ENCODE data around the gene MRPL22. TPM values are rescaled to one million over a fixed set of nuclear protein-coding genes. Genes with fewer than 3 reads are reported as not detected.
"Not testable (repeated sequence)": the region's sequence is repeated elsewhere in the genome, so short reads cannot be mapped to it uniquely, and the experiment has no call there.

Gene MRPL22
- total RNA-seq, 1 donor from 2014 or later: 31.2 TPM

DNA sequence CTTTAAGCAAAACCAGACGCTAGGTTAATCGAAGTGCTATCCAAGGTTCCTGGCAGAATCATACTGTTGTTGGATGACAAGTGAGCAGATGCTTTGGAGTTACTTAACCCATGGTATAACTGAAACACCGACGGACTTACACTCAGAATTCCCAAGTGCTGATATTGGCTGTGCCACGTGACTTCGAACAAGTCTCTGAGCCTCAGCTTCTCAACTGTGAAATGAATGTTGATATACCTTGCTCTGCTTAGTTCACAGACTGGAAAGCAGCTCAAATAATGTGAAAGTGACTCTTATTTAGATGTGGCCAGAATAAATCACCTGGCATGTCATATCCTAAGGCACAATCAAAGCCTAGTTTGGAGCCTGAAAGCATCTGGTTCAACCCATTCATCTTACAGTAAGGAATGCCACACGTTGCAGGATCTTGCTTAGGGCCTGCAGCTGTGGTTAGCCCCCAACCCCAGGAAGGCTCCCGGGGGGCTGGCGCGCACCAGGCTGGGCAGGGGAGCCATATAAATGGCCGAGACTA is 3.6 kb upstream of the MRPL22 start:
- H3K9me3 ChIP-seq: no peaks in the 10 kb centered on the region
- DNase-seq (no peak), ATAC-seq (no peak)
- TF ChIP-seq, protein P1, sequence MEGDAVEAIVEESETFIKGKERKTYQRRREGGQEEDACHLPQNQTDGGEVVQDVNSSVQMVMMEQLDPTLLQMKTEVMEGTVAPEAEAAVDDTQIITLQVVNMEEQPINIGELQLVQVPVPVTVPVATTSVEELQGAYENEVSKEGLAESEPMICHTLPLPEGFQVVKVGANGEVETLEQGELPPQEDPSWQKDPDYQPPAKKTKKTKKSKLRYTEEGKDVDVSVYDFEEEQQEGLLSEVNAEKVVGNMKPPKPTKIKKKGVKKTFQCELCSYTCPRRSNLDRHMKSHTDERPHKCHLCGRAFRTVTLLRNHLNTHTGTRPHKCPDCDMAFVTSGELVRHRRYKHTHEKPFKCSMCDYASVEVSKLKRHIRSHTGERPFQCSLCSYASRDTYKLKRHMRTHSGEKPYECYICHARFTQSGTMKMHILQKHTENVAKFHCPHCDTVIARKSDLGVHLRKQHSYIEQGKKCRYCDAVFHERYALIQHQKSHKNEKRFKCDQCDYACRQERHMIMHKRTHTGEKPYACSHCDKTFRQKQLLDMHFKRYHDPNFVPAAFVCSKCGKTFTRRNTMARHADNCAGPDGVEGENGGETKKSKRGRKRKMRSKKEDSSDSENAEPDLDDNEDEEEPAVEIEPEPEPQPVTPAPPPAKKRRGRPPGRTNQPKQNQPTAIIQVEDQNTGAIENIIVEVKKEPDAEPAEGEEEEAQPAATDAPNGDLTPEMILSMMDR (IDR thresholded peaks at IDR 0.05): no peak
- intact Hi-C loops (cut with DNase I): no loop called here
- peaks cover 13% of the 10 kb centered on the region for H3K36me3 ChIP-seq
- no peaks in the 10 kb centered on the region for H3K27me3 ChIP-seq (ENCODE audit: low read depth)
- peak overlapping the region; percentile 84 for H3K4me3 ChIP-seq
- peaks cover 34% of the 10 kb centered on the region for H3K4me1 ChIP-seq
- peak overlapping the region; percentile 61 for H3K27ac ChIP-seq

DNA sequence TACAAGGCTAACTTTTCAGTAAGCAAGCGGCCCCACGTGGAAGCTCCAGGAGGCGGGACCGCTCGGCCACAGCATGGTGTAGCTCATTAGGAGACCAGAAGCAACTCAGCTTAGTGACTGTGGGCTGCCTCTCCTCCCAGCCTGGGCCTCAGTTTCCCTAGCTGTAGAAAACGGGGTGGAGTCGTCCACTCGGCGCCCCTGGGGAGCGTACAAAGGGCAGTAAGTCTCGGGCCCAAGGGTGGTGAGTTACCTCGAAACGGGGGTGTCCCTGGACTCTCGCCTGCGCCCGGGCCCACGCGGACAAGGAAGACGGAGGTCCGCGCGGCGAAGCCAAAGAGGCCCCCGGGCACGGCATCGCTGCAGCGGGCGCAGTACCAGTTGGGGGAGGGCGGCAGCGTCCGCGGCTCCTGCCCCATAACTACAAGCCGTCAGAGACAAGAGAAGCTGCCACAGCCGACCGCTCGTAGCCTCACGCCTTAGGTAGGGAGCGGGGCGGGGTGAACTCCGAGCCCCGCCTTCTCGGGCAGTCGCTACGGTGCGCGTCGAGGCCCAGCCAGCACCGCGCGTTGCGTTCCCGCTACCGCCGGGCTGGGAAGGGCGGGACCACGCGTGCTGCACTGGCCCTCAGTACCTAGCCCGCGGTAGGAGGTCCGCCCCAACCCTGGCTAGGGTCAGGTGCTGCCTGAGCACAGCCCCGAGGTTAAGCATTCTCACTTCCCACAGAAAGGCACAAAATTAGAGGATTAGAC is 3.0 kb upstream of the MRPL22 start, which contains the start of gene GEMIN5:
GEMIN5 (minus strand) TSS at position 494 of the 749 bp plus-strand sequence; CDS start at position 416, 78 bp downstream.
- Histone ChIP-seq H3K9me3 (no peaks in the 10 kb centered on the region), H3K4me1 (peaks cover 40% of the 10 kb centered on the region), H3K27ac (peak within 1 kb of the TSS; percentile 61), H3K36me3 (peaks cover 8% of the 10 kb centered on the region), H3K27me3 (ENCODE audit: low read depth) (no peaks in the 10 kb centered on the region), H3K4me3 (peak within 1 kb of the TSS; percentile 84)
- DNase-seq (peak; percentile 91), ATAC-seq (peak; percentile 97 to 98)
- intact Hi-C loops (cut with DNase I): no loop called here
- TF ChIP-seq, protein P1 (IDR thresholded peaks at IDR 0.05): no peak

DNA sequence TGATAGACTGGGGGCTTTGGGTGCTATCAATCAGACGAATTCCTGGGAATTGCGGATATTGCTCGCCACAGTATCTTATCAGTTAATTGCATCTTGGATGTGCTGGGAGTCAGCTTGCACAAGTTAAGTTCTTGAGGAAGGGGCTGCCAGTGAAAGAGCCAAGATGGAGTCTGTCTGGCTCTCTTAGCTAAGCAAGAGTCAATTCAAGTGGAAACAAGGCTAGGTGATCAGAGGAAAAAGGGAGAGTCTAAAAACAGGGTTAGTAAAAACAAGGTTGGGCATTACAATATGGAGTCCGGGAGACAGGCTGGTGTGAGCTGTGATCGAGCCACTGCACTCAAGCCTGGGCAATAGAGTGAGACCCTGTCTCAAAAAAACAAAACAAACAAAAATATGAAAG is 1.5 kb upstream of the MRPL22 start:
- H3K36me3 ChIP-seq; H3K27me3 ChIP-seq (ENCODE audit: low read depth); DNase-seq; ATAC-seq; H3K4me3 ChIP-seq; H3K27ac ChIP-seq; intact Hi-C loops (cut with DNase I); H3K9me3 ChIP-seq: not testable (repeated sequence)
- peaks cover 45% of the 10 kb centered on the region for H3K4me1 ChIP-seq

DNA sequence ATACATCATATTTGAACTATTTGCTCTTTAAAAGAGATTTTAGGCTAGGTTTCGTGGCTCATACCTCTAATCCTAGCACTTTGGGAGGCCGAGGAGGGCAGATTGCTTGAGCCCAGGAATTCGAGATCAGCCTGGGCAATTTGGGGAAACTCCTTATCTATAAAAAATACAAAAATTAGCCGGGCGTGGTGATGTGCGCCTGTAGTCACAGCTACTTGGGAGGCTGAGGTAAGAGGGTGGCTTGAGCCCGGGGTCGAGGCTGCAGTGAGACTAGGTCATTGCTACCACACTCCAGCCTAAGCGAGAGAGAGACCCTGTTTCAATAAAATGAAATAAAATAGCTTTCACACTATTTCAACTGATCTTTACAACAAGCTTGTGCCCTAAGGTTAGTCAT is 500 bp upstream of the MRPL22 start:
- H3K27ac ChIP-seq: peak overlapping the region; percentile 84
- intact Hi-C loops (cut with DNase I): no loop called here
- peaks cover 52% of the 10 kb centered on the region for H3K4me1 ChIP-seq
- H3K9me3 ChIP-seq: no peaks in the 10 kb centered on the region
- ATAC-seq (no peak), DNase-seq (no peak)
- TF ChIP-seq, protein P1 (IDR thresholded peaks at IDR 0.05): no peak
- H3K27me3 ChIP-seq (ENCODE audit: low read depth): no peaks in the 10 kb centered on the region
- H3K4me3 ChIP-seq: peak overlapping the region; percentile 91
- peaks cover 5% of the 10 kb centered on the region for H3K36me3 ChIP-seq

DNA sequence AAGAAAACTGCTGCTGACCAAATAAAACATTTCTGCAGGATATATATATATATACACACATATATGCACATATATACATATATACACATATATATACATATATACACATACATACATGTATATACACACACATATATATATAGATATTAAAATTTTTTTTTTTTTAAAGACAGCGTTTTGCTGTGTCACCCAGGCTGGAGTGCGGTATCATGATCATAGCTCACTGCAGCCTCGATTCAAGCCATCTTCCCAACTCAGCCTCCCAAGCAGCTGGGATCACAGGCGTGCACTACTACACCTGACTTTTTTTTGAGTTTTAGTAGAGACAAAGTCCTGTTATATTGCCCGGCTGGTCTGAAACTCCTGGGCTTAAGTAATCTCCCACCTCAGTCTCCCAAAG is 2.7 kb downstream of the MRPL22 start:
- Histone ChIP-seq H3K9me3 (no peaks in the 10 kb centered on the region), H3K4me1 (peaks cover 44% of the 10 kb centered on the region)

More for the DNA sequence above, 2.7 kb downstream of the MRPL22 start:
- no peak for ATAC-seq
- peaks cover 5% of the 10 kb centered on the region for H3K36me3 ChIP-seq
- no peak overlapping the region for H3K27ac ChIP-seq
- no peak for DNase-seq
- TF ChIP-seq, protein P1 (IDR thresholded peaks at IDR 0.05): no peak
- intact Hi-C loops (cut with DNase I): no loop called here
- H3K27me3 ChIP-seq (ENCODE audit: low read depth): no peaks in the 10 kb centered on the region
- H3K4me3 ChIP-seq: no peak overlapping the region

Data from lower lobe of right lung (tissue), 2 donors.